GM19351 (cell line): ENCODE data around the gene ARPC2.

Source experiments
- ATAC-seq: cut with Tn5 transposase; IDR thresholded peaks from one replicate; pipeline ENCODE4 v1.9.1; 2021; ENCODE audit warnings: mild to moderate bottlenecking, moderate library complexity; ENCODE audit not compliant: unreplicated experiment

The ARPC2 gene

GRCh38 chr2:218216336-218216673 lies 684 bp upstream of the ARPC2 start:
- no peak for ATAC-seq

GRCh38 chr2:218217360-218218267 lies 625 bp downstream of the ARPC2 start:
- ATAC-seq, result peak; percentile 2

DNA sequence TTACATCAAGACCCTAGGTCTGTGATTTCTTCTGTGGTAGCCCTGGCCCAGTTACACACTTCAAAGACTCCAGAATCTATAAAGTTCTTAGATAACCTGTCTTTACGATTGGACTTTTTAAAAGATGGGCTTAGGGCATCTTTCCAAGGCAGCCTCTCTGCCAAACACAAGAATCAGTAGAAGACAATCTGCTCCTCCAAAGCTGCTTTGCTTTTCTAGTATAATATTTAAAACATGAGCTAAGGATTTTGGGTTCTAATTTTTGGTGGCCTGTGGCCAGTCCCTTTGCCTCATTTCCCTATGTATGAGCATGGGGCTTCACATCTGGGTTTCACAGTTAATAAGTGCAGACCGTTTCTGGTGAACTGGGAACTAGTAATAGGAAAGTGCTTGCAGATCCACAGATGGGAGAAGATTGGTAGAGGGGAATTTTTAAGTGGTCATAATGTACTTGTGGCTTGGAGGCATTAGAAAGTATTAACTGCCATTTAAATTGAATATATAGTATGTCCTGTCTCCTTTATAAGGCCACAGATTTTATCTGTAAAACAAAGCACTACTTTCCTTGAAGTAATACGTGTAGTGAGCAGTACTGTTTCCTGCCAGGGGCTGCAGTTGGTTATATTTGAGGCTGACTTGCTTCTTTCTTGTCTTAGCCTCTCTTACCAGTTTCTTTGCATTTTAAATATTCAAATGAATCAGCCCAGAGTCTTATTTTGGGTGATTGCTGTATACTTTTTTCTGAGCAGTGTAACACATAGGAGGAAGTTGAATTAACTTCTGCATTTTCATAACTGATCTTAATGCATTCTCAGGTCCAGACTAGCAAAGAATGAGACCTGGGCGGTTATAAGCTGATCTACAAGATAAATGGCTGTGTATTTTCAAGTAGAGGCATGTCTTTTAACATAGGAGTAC lies 1.5 kb downstream of the ARPC2 start:
- ATAC-seq, result peak; percentile 40

DNA sequence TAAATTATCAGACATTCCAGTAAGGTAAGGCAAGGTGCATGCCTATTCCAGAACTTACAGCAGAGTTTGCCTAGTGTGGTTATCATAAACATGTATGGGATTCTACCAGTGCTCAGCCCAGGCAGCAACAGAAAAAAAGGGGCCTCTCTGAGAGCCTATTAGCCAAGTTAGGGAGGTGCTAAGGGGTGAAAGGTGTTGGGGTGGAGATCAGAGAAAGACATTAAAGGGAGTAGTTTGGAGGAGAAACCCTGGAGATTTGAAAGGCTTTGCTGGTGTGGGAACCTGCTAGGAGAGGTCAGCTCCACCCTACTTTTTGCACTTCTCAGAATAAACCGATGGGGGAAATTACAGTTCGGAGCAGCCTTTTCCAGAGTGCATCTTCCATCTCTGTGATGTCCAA lies 2.9 kb downstream of the ARPC2 start:
- ATAC-seq, result no peak

DNA sequence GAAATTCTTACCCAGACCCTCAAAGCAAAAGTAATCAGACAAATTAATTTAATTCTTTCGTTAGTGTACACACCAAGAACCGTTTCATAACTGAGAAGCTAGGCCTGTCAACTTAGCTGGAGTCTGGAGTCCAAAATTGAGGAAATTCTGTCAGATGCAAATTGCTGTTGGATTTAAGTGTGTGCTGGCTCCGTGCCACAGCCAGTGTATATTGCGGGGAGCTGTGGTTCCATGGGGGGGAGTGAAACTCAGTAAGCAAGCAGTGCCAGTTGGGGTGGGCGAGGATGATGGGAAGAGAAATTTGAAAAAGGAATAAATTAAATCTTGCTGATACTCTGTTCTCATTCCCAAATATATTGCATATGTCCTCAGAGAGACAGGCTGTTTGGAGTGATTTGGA lies 4.0 kb downstream of the ARPC2 start:
- ATAC-seq, result no peak

GRCh38 chr2:218223046-218223445 lies 6.1 kb downstream of the ARPC2 start:
- ATAC-seq, result no peak

DNA sequence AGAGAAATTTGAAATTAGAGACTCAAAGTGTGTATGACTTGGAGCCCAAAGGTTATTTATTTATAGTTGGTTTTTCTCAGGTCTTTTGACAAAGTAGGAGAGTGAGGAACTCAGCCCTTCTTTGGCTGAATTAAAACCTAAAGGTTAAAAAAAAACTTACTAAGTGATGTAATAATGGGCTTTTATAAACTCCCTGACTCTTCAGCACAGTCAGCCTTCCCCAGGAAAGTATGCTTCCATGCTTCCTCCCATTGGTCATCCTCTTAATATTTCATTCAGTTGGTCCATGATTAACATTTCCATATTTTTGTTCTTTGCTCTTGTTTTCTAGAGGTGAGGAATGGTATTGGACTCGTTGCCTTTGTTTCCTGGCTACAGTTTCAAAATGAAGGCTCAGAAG lies 7.2 kb downstream of the ARPC2 start:
- ATAC-seq, result no peak

- ATAC-seq, result no peak
Observed at GRCh38 chr2:218226903-218227302, 9.9 kb downstream of the ARPC2 start.

DNA sequence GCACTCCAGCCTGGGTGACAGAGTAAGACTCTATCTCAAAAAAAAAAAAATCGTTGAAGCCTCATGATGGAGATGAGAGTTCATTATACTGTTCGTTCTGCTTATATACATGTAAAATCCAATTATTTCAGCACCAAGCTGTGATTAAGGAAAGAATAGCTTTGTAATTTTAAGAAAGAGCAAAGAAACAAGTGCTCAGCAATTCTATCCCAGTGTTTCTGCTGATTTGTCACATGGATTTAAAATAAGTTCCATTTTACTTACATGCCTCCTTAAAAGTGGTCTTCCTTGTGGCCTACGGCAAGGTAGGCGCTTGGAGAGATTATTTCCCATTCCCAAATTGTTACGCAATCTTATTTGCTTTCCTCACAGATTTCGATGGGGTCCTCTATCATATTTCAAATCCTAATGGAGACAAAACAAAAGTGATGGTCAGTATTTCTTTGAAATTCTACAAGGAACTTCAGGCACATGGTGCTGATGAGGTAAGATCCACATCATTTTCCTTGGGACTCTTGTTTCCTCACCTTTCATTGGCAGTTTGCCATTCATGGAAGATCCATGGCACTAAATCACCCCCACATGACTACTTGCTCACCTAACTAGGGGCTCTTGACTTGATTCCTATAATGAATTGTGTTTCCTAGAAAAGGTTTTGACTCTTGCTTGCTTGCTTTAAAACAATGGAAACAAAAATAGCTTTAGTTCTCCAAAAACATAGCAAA lies 11.5 kb downstream of the ARPC2 start:
- no peak for ATAC-seq

DNA sequence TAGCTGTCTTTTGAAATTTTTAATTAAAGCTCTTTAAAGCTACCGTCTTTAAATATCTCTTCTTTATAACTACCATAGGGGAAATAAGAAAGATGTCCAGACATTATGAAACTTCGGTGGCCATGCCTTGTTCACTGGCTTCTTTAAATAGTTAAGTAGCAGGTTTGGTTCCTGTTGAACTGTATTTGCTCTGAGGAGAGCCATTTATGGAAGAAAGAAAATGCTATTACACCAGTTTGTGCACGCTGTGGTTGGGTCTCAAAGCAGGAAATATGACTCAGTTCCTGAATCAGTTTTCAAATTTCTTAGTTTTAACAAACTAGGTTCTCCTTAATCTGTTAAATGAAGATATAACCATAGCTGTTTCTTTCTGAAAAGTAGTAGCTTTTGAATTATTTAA lies 12.2 kb downstream of the ARPC2 start:
- ATAC-seq, result peak; percentile 96

GRCh38 chr2:218229851-218230250 lies 12.9 kb downstream of the ARPC2 start:
- no peak for ATAC-seq

- peak; percentile 37 for ATAC-seq
Observed at GRCh38 chr2:218230882-218231281, 13.9 kb downstream of the ARPC2 start.

DNA sequence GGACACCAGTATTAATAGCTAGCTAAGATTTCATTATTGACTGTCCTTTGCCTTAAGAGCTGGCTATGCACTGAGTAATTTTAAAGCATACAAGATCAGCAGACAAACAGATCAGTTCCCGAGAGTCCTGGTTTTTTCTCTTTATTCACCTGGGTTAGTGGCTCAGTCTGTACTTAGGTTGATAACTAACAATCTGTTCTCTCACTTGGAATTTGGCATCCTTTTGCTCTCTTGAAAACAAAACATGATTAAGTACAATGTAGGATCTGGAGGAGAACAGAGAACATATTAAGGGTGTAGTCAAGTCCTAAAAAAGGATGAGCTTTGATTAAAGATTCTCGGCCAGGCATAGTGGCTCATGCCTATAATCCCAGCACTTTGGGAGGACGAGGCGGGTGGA lies 16.6 kb downstream of the ARPC2 start:
- ATAC-seq, result no peak

GRCh38 chr2:218234521-218234920 lies 17.5 kb downstream of the ARPC2 start:
- ATAC-seq, result no peak

DNA sequence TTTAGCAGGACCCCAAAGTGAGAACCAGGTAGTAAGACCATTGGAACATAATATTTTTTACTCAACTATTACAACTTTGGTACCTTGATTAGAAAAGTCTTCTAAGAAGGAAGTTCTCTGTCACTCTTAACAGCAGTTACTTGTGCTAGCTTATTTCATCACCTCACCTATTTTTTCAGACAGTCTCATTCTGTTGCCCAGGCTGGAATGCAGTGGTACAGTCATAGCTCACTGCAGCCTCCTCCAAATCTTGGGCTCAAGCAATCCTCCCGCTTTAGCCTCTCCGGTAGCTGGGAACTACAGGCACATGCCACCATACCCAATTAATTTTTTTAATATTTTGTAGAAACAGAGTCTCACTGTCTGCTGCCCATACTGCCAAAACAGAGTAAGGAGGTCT lies 18.0 kb downstream of the ARPC2 start:
- no peak for ATAC-seq

DNA sequence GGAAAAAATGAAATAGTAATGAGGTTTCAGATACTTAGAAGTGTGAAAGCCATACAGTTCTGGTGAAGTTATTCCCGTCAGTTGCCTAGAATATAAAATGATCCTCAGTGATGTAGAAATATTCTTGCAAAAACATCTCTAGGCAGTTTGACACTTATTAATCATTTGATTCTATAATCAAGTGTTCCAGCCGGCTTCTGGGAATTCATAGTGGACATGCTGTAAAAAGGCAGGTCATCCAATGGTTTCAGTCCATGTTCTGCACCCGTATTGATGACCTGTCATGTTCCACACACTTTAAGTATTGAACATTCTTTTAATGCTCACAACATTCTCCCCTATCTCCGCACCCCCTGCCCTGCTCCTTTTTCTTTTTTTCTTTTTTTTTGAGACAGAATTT lies 19.8 kb downstream of the ARPC2 start:
- no peak for ATAC-seq

DNA sequence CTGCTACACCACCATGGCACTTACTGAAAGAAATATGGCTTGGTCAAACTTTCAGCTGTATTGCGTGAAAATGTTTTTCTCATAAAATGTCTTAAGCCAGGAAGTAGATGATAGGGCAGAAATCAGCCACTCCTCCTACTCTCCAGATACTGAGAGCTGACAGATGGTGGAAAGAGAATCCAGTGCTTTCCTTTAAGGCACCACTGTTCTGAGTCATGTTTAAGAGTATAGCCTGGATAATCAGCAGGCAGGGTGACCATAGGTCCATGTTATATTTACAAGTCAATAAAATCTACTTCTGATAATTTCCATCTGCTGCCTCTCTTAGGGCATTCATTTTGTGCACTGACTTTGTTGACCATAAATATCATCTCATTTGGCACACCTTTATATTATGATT lies 21.9 kb downstream of the ARPC2 start:
- ATAC-seq, result no peak

- ATAC-seq, result no peak
Observed at GRCh38 chr2:218244204-218244603, 27.2 kb downstream of the ARPC2 start.

DNA sequence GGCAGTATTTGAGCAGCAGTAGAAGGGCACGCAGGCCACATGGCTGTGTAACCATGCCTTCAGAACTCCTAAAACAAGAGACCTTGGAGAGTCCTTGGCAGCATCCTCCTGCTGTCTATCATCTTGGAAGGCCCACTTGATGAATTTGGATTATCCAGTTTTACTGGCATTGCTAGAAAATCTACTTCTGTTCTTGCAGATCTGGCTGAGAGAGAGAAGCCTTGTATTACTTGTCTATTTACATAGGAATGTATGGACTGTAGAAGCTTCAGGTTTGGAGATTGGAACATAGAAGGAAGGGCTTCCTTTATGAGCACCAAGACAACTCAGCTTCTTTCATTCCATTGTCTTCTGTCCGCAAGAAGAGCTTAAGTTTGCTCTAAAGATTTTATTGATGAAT lies 27.7 kb downstream of the ARPC2 start:
- ATAC-seq, result no peak

GRCh38 chr2:218245214-218245613 lies 28.2 kb downstream of the ARPC2 start:
- no peak for ATAC-seq

DNA sequence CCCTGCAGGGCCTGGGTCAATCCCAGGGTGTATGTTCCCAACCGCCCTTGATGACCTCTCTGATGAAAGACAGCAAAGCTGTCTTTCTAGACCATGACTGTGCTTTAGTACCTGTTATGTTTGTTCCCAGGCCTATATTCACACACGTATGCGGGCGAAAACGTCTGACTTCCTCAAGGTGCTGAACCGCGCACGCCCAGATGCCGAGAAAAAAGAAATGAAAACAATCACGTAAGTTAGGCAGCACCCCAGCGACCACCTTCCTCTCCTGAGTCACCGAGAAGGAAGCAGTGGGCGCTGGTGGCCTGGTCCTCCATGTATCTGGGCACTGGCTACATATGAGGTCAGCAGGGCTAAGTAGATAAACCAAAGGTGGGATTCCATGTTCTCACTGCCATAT lies 32.7 kb downstream of the ARPC2 start:
- no peak for ATAC-seq
